A673 (cell line): Measurements from ENCODE around the gene SFT2D1. TPM values are rescaled to one million over a fixed set of nuclear protein-coding genes. Genes with fewer than 3 reads are reported as not detected.

Experiments
- BruUV-seq: library from RNA; stranded (reverse); fragments of 400-500 nt; replicated peaks from 2 replicates; lab custom pipeline; 2021; lab: Mats Ljungman, UMichigan
- CTCF ChIA-PET: fragments of 300-600 bp; sonication (Branson Sonifier 250); formaldehyde crosslinking; loops from one replicate; lab custom pipeline; 2022; ENCODE audit warnings: antibody characterized with exemption; lab: Charles Lee
- POLR2A ChIA-PET: fragments of 300-600 bp; sonication (Branson Sonifier 250); formaldehyde crosslinking; loops from one replicate; lab custom pipeline; 2022; ENCODE audit warnings: antibody characterized with exemption; ENCODE audit not compliant: low non-redundant PET; lab: Charles Lee
- DNase-seq: peaks from one replicate; pipeline ENCODE4 v3.0.0-alpha.2; 2015; ENCODE audit warnings: low spot score
- H3K27ac ChIP-seq: fragments of 200-600 bp; sonication (generic); 2 replicates; pipeline ENCODE4 v1.5.1; 2016; ENCODE audit warnings: mixed run types, low read depth, mild to moderate bottlenecking, mixed read lengths, antibody characterized with exemption, low read length; ENCODE audit not compliant: poor library complexity, severe bottlenecking
- H3K27me3 ChIP-seq: fragments of 200-600 bp; sonication (generic); replicated peaks from 2 replicates; pipeline ENCODE4 v1.6.1; 2017; ENCODE audit warnings: mixed run types, low read depth, mild to moderate bottlenecking, mixed read lengths, antibody characterized with exemption, low read length; ENCODE audit not compliant: insufficient read depth, poor library complexity
- H3K36me3 ChIP-seq: fragments of 200-600 bp; sonication (generic); 2 replicates; pipeline ENCODE4 v1.6.1; 2016; ENCODE audit warnings: mixed run types, mild to moderate bottlenecking, mixed read lengths, antibody characterized with exemption, low read length; ENCODE audit not compliant: insufficient read depth, poor library complexity, severe bottlenecking
- H3K4me1 ChIP-seq: fragments of 200-600 bp; sonication (generic); 2 replicates; pipeline ENCODE4 v1.6.1; 2017; ENCODE audit warnings: mixed run types, mild to moderate bottlenecking, mixed read lengths, antibody characterized with exemption, low read length; ENCODE audit not compliant: insufficient read depth, poor library complexity, severe bottlenecking
- H3K4me3 ChIP-seq: fragments of 200-600 bp; sonication (generic); 2 replicates; pipeline ENCODE4 v1.5.1; 2016; ENCODE audit warnings: low read depth, mixed run types, mild to moderate bottlenecking, mixed read lengths, low read length; ENCODE audit not compliant: poor library complexity, severe bottlenecking
- H3K9me3 ChIP-seq: fragments of 200-600 bp; sonication (generic); 2 replicates; pipeline ENCODE4 v1.6.1; 2016; ENCODE audit warnings: mixed run types, low read depth, mild to moderate bottlenecking, mixed read lengths, antibody characterized with exemption, low read length; ENCODE audit not compliant: poor library complexity, severe bottlenecking
- CTCF ChIP-seq: fragments of 300-800, 200-600 bp; sonication (generic); conservative IDR thresholded peaks from 2 replicates; pipeline ENCODE4 v1.5.1; 2017; ENCODE audit warnings: low read depth, mild to moderate bottlenecking, antibody characterized with exemption, low read length, moderate library complexity, mixed read lengths
- EZH2 ChIP-seq: fragments of 200-600 bp; sonication (generic); IDR thresholded peaks from 2 replicates; pipeline ENCODE4 v1.6.1; 2017; ENCODE audit warnings: borderline replicate concordance, low read depth, mild to moderate bottlenecking, mixed read lengths, antibody characterized with exemption, low read length; ENCODE audit not compliant: poor library complexity, severe bottlenecking
- intact Hi-C: fragments of 100-400 bp; cut with micrococcal nuclease; formaldehyde crosslinking; loops from one replicate; pipeline ENCODE4 v1.10.0; 2022; ENCODE audit not compliant: unreplicated experiment
- total RNA-seq: library from RNA; stranded (reverse); gene quantifications from 2 replicates; pipeline ENCODE4 v1.2.3, GENCODE V29; 2021

The SFT2D1 gene
- total RNA-seq, 1 experiment from 2014 or later: 62.0 TPM

GRCh38 chr6:166271376-166271765, 71.0 kb downstream of the SFT2D1 start:
- TF ChIP-seq EZH2 (no peak), CTCF (no peak)
- BruUV-seq: no TSS peak
- Histone ChIP-seq H3K27me3 (peaks cover 8% of the 10 kb centered on the region), H3K36me3 (no peaks in the 10 kb centered on the region), H3K9me3 (no peaks in the 10 kb centered on the region), H3K4me1 (no peaks in the 10 kb centered on the region), H3K27ac (no peak overlapping the region), H3K4me3 (no peak overlapping the region)
- POLR2A ChIA-PET: no interaction called here
- CTCF ChIA-PET: no interaction called here
- intact Hi-C loops: loop anchor here (10.0 kb wide), 2 partner anchors 353 to 503 kb away; partner anchors contain the start of gene RPS6KA2
- DNase-seq: no peak

- H3K4me1 ChIP-seq: no peaks in the 10 kb centered on the region
- CTCF ChIA-PET: no interaction called here
- H3K9me3 ChIP-seq: no peaks in the 10 kb centered on the region
- no peaks in the 10 kb centered on the region for H3K36me3 ChIP-seq
- no peak for TF ChIP-seq CTCF
- TF ChIP-seq EZH2: no peak
- BruUV-seq: no TSS peak
- POLR2A ChIA-PET: no interaction called here
- no peak overlapping the region for H3K27ac ChIP-seq
- no peak for DNase-seq
- intact Hi-C loops: loop anchor here (10.0 kb wide), 2 partner anchors 354 to 504 kb away; partner anchors contain the start of gene RPS6KA2
- peaks cover 8% of the 10 kb centered on the region for H3K27me3 ChIP-seq
- no peak overlapping the region for H3K4me3 ChIP-seq
Measured at GRCh38 chr6:166270706-166271375, 71.5 kb downstream of the SFT2D1 start.

Other genes with a start within 250 kb of the SFT2D1 start
- gene TBXT, start 174.7 kb downstream of the SFT2D1 start, total RNA-seq: not detected in 2 replicates
- gene PRR18, start 34.2 kb downstream of the SFT2D1 start, total RNA-seq: 0.17 and 0.50 TPM in 2 replicates
- 34.9 and 35.9 TPM in 2 replicates for gene MPC1, start 40.4 kb upstream of the SFT2D1 start, total RNA-seq
- gene RAMACL, start 244.1 kb upstream of the SFT2D1 start, total RNA-seq: 0.77 and 2.2 TPM in 2 replicates